GM12878 (cell line): ENCODE data around the gene GABARAPL2. TPM values are rescaled to one million over a fixed set of nuclear protein-coding genes. Genes with fewer than 3 reads are reported as not detected.
"Not testable (repeated sequence)": the region's sequence is repeated elsewhere in the genome, so short reads cannot be mapped to it uniquely, and the experiment has no call there.

ENCODE experiments used
- ATAC-seq: fragments of 200-7000 bp; cut with Tn5 transposase; 3 replicates; pipeline ENCODE4 v1.9.1; 2020; ENCODE audit warnings: mild to moderate bottlenecking, moderate library complexity
- BruUV-seq: library from RNA; stranded (reverse); fragments of 400-500 nt; replicated peaks from 2 replicates; lab custom pipeline; 2021; lab: Mats Ljungman, UMichigan
- CTCF ChIA-PET: fragments of 300-600 bp; sonication (Branson Sonifier 250); formaldehyde crosslinking; extraction: SDS; loops from one replicate; lab custom pipeline; 2021; ENCODE audit warnings: inconsistent platforms; lab: Yijun Ruan, JAX
- POLR2A ChIA-PET: fragments of 350-600 bp; formaldehyde crosslinking; extraction: SDS; loops from one replicate; lab custom pipeline; 2021; ENCODE audit warnings: inconsistent platforms; lab: Charles Lee
- RAD21 ChIA-PET: fragments of 300-600 bp; sonication (Branson Sonifier 250); formaldehyde crosslinking; loops from one replicate; lab custom pipeline; 2023; ENCODE audit warnings: antibody characterized with exemption; ENCODE audit not compliant: unreplicated experiment; lab: Charles Lee
- SMC1A ChIA-PET: fragments of 300-600 bp; sonication (Branson Sonifier 250); formaldehyde crosslinking; loops from one replicate; lab custom pipeline; 2023; ENCODE audit not compliant: unreplicated experiment, uncharacterized antibody; lab: Charles Lee
- DNase-seq: peaks from one replicate; pipeline ENCODE4 v3.0.0-alpha.2; 2011; ENCODE audit warnings: low read depth, low spot score
- FAIRE-seq: peaks from 3 replicates; lab custom pipeline; 2011; peaks lifted over from hg19 to GRCh38; lab: Jason Lieb, UNC
- H2AFZ ChIP-seq: 2 replicates; pipeline ENCODE4 v1.6.0; 2011; ENCODE audit warnings: low read depth, low read length, control low read depth; ENCODE audit not compliant: control insufficient read depth
- H3K27ac ChIP-seq: 2 replicates; pipeline ENCODE4 v1.5.1; 2011; ENCODE audit warnings: control low read depth; ENCODE audit not compliant: control insufficient read depth, insufficient read depth
- H3K27me3 ChIP-seq, 2 experiments: replicated peaks in 1 of 2; 2 replicates each; pipeline versions ENCODE4 v1.6.0 to v1.6.1; 2011; ENCODE audit warnings: low read length in 1 of 2; ENCODE audit not compliant: control insufficient read depth in 2 of 2, insufficient read depth in 2 of 2
- H3K36me3 ChIP-seq, 2 experiments: 2 replicates each; pipeline ENCODE4 v1.5.1; 2011; ENCODE audit warnings: low read length in 1 of 2; ENCODE audit not compliant: control insufficient read depth in 2 of 2, insufficient read depth in 2 of 2
- H3K4me1 ChIP-seq: 2 replicates; pipeline ENCODE4 v1.6.1; 2011; ENCODE audit warnings: mild to moderate bottlenecking, low read length, moderate library complexity, mixed read lengths; ENCODE audit not compliant: control insufficient read depth, insufficient read depth
- H3K4me2 ChIP-seq: 2 replicates; pipeline ENCODE4 v1.6.0; 2011; ENCODE audit warnings: control low read depth; ENCODE audit not compliant: control insufficient read depth, insufficient read depth
- H3K4me3 ChIP-seq: fragments of 200-600 bp; sonication (generic); 2 replicates; pipeline ENCODE4 v1.5.1; 2016
- H3K79me2 ChIP-seq: 2 replicates; pipeline ENCODE4 v1.6.0; 2011; ENCODE audit warnings: low read length; ENCODE audit not compliant: control insufficient read depth, insufficient read depth
- H3K9ac ChIP-seq: 2 replicates; pipeline ENCODE4 v1.8.0; 2011; ENCODE audit warnings: low read length, control low read depth, mixed read lengths; ENCODE audit not compliant: control insufficient read depth, insufficient read depth
- H3K9me3 ChIP-seq: replicated peaks from 3 replicates; pipeline ENCODE4 v1.5.1; 2011; ENCODE audit warnings: mild to moderate bottlenecking, low read length; ENCODE audit not compliant: control insufficient read depth, insufficient read depth
- H4K20me1 ChIP-seq: 2 replicates; pipeline ENCODE4 v1.6.0; 2011; ENCODE audit not compliant: control insufficient read depth, insufficient read depth
- CHD4 ChIP-seq: fragments of 200-600 bp; sonication (generic); IDR thresholded peaks from 2 replicates; pipeline ENCODE4 v1.6.1; 2016; ENCODE audit warnings: mild to moderate bottlenecking
- EED ChIP-seq: sonication (generic); IDR thresholded peaks from 2 replicates; pipeline ENCODE4 v1.6.1; 2016; ENCODE audit warnings: antibody characterized with exemption, low read depth
- NRF1 ChIP-seq: conservative IDR thresholded peaks from 2 replicates; pipeline ENCODE4 v1.6.1; 2011; ENCODE audit warnings: mild to moderate bottlenecking, low read depth, low read length, improper control_type of control experiment
- RB1 ChIP-seq: fragments of 450-650 bp; formaldehyde crosslinking; IDR thresholded peaks from 2 replicates; pipeline ENCODE4 v1.6.1; 2017; ENCODE audit warnings: mild to moderate bottlenecking, borderline replicate concordance
- SREBF1 ChIP-seq: IDR thresholded peaks from 2 replicates; pipeline ENCODE4 v1.6.1; 2012; ENCODE audit warnings: mild to moderate bottlenecking, low read length
- WGBS: methylation state at CpG from one replicate; pipeline ENCODE4 v1.1.6; 2016; ENCODE audit warnings: low lambda C conversion rate; ENCODE audit not compliant: insufficient replicate concordance, insufficient coverage; ENCODE audit errors: missing lambda C conversion rate; 5-methylcytosine and 5-hydroxymethylcytosine counted together
- in situ Hi-C: fragments of 300-500 bp; cut with MboI; formaldehyde crosslinking; loops from 9 replicates; pipeline ENCODE4 v1.14.3; 2018; ENCODE audit warnings: mixed read lengths
- intact Hi-C: fragments of 100-400 bp; cut with micrococcal nuclease; formaldehyde crosslinking; loops from one replicate; pipeline ENCODE4 v1.14.2; 2022; ENCODE audit not compliant: unreplicated experiment
- polyA plus RNA-seq, 11 experiments: library from polyadenylated mRNA; depleted of rRNA in 4 of 11; unstranded in 6 of 11; stranded (reverse) in 5 of 11; fragments of >200 nt; fragmentation: Nextera tagmentation in 4 of 11; fragmentation: Illumina TruSeq in 1 of 11; extraction: Ambion mirVana in 4 of 11; extraction: Trizol in 1 of 11; gene quantifications; 1 replicate in 1 of 11; 2 replicates in 10 of 11; pipeline versions ENCODE4 v1.2.1 to v1.2.3, GENCODE V29; 2011 to 2016; ENCODE audit warnings: inconsistent platforms in 2 of 11, missing spikeins in 2 of 11, low read depth in 1 of 11
- total RNA-seq, 4 experiments: library from RNA; depleted of rRNA in 3 of 4; stranded (reverse); fragments of >200 nt in 3 of 4; fragmentation: Illumina TruSeq in 1 of 4; extraction: Trizol in 1 of 4; gene quantifications; 2 replicates each; pipeline versions ENCODE4 v1.2.1 to v1.2.3, GENCODE V29; 2013 to 2021
- TF ChIP-seq, protein P1 (sequence below): IDR thresholded peaks from 2 replicates; pipeline ENCODE4 v1.6.1; 2011; ENCODE audit warnings: borderline replicate concordance, low read depth, mild to moderate bottlenecking, moderate library complexity, low read length; ENCODE audit not compliant: insufficient read depth, poor library complexity, severe bottlenecking
- TF ChIP-seq, protein P2 (sequence below): fragments of 450-650 bp; IDR thresholded peaks from 2 replicates; pipeline ENCODE4 v1.6.1; 2014; ENCODE audit warnings: mild to moderate bottlenecking

The GABARAPL2 gene
- total and polyA plus RNA-seq, 10 of the 15 experiments (the other 5 are each of a cell fraction or from before 2014, with no cell fraction given): 61.9 to 359 (median 128) TPM

DNA sequence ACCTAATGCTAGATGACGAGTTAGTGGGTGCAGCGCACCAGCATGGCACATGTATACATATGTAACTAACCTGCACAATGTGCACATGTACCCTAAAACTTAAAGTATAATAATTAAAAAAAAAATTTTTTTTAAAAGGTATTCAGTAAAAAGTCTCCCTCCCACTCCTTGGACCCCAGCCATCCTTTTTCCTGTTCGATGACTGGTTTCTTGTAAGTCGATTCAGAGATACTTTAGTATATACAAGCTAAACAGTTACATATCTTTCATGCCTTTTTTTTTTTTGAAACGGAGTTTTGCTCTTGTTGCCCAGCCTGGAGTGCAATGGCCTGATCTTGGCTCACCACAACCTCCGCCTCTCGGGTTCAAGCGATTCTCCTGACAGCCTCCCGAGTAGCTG lies 25.7 kb downstream of the GABARAPL2 start:
- H3K9ac ChIP-seq, H3K9me3 ChIP-seq, H4K20me1 ChIP-seq, in situ Hi-C loops, BruUV-seq, ATAC-seq, FAIRE-seq, H3K4me1 ChIP-seq, H3K4me3 ChIP-seq, RAD21 ChIA-PET, H3K36me3 ChIP-seq, H3K4me2 ChIP-seq, H3K27me3 ChIP-seq, H3K27ac ChIP-seq, CTCF ChIA-PET, DNase-seq, H3K79me2 ChIP-seq, intact Hi-C loops, H2AFZ ChIP-seq, POLR2A ChIA-PET: not testable (repeated sequence)
- WGBS: 97% methylated on average over 7 of the region's 9 CpGs
- SMC1A ChIA-PET: interaction anchor here (0.6 kb wide), 1 partner anchor 17 kb away, joined by 3 read pairs; no protein-coding TSS in a partner anchor

DNA sequence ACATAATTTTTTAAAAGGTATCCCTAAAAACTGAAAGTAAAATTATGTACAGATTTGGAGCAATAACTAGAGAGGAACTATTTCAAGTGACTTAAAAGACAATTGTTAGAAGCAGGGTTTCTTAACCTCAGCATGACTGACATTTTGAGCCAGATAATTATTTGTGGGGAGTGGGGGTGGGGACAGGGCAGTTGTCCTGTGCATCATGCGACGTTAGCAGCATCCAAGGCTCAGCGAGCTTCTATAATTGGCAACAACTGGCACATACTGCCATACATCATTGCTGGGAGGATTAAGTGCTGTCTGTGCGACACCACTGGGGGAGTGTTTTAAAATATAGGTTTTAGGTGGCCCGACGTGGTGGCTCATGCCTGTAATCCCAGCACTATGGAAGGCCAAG lies 27.1 kb downstream of the GABARAPL2 start:
- DNase-seq: no peak
- 99% methylated on average over 6 of the region's 6 CpGs for WGBS
- ChIA-PET CTCF (no interaction called here), RAD21 (no interaction called here), POLR2A (no interaction called here), SMC1A (no interaction called here)
- TF ChIP-seq, protein P1, sequence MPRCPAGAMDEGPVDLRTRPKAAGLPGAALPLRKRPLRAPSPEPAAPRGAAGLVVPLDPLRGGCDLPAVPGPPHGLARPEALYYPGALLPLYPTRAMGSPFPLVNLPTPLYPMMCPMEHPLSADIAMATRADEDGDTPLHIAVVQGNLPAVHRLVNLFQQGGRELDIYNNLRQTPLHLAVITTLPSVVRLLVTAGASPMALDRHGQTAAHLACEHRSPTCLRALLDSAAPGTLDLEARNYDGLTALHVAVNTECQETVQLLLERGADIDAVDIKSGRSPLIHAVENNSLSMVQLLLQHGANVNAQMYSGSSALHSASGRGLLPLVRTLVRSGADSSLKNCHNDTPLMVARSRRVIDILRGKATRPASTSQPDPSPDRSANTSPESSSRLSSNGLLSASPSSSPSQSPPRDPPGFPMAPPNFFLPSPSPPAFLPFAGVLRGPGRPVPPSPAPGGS: peak; percentile 51
- TF ChIP-seq RB1 (no peak), NRF1 (no peak), CHD4 (no peak), EED (no peak), SREBF1 (no peak)
- TF ChIP-seq, protein P2, sequence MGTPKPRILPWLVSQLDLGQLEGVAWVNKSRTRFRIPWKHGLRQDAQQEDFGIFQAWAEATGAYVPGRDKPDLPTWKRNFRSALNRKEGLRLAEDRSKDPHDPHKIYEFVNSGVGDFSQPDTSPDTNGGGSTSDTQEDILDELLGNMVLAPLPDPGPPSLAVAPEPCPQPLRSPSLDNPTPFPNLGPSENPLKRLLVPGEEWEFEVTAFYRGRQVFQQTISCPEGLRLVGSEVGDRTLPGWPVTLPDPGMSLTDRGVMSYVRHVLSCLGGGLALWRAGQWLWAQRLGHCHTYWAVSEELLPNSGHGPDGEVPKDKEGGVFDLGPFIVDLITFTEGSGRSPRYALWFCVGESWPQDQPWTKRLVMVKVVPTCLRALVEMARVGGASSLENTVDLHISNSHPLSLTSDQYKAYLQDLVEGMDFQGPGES: no peak
- no peaks in the 10 kb centered on the region for H3K4me1 ChIP-seq
- intact Hi-C loops (no loop called here), in situ Hi-C loops (no loop called here)
- H3K27ac ChIP-seq: no peak overlapping the region
- no peak overlapping the region for H3K4me3 ChIP-seq
- H2AFZ ChIP-seq: no peak overlapping the region
- peaks cover 0 to 10% of the 10 kb centered on the region in 2 experiments; a peak in 3 of 4 replicates for H3K36me3 ChIP-seq
- no peak for FAIRE-seq
- H3K27me3 ChIP-seq: no peaks in the 10 kb centered on the region
- no peaks in the 10 kb centered on the region for H3K79me2 ChIP-seq
- no peak overlapping the region for H3K9ac ChIP-seq
- H3K9me3 ChIP-seq: no peaks in the 10 kb centered on the region
- no peak for ATAC-seq
- no TSS peak for BruUV-seq
- H3K4me2 ChIP-seq: no peak overlapping the region
- H4K20me1 ChIP-seq: no peaks in the 10 kb centered on the region
